IPS-NIHi7 (cell line): ENCODE results near the gene UBE3A.
"Not testable (repeated sequence)": the region's sequence is repeated elsewhere in the genome, so short reads cannot be mapped to it uniquely, and the experiment has no call there.

Source experiments
- DNase-seq: peaks from one replicate; pipeline ENCODE4 v3.0.0; 2012; ENCODE audit warnings: mixed read lengths; ENCODE audit errors: extremely low spot score

Gene UBE3A

DNA sequence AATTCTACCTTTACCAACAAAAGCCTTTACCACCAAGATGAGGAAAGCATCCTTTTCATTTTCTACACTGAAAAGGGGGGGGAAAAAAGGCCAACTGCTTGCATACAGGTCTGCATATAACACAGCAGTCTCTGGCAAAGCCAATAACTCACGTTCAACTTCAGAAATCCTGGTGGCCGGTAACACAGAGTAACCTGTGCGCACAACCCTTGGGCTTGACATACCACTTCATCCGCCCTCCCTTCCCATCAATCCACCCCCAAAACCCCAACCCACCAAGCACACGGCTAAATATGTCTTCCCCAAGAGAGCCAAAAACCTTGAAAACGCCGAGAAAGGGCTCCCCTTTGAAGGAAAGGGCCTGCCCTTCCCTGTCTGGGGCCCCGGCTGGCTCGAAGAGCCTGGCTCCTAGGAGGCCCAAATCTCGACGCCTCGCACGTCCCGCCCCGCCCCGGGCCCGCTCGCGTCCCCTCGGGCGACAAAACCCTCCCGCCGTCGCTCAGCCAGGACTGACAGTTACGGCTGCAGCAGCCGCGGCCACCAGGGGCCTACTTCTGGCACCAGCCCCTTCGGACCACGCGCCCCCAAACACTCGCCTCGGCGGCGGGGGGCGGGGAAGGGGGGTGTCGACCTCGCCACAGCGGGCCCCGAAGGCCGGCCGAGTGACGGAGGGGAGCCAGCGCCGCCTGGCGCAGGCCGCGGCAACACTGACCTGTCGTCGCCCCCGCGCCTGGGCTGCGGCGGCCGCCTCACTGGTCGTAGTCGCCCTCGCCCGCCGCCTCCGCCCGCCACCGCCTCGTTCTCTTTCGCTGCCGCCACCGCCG is 835 bp downstream of the UBE3A start:
- peak; percentile 53 for DNase-seq

DNA sequence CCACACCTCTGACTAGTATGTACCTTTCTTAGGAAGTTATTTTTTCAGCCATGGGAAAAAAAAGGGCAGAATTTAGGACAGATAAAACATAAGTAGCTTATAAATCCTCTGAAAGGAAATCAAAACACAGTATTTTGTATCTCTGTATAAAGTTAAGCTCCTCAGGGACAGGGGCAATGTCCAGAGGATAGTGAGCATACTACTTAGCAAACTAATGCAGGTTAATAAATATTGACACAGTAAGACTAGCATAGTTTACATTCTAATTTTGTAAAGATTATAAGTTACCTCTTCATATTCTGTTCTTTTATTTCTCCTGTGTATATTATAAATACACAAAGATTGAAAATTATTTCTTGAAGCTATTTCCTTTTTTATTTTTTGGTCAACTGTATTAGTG is 2.1 kb downstream of the UBE3A start:
- no peak for DNase-seq

DNA sequence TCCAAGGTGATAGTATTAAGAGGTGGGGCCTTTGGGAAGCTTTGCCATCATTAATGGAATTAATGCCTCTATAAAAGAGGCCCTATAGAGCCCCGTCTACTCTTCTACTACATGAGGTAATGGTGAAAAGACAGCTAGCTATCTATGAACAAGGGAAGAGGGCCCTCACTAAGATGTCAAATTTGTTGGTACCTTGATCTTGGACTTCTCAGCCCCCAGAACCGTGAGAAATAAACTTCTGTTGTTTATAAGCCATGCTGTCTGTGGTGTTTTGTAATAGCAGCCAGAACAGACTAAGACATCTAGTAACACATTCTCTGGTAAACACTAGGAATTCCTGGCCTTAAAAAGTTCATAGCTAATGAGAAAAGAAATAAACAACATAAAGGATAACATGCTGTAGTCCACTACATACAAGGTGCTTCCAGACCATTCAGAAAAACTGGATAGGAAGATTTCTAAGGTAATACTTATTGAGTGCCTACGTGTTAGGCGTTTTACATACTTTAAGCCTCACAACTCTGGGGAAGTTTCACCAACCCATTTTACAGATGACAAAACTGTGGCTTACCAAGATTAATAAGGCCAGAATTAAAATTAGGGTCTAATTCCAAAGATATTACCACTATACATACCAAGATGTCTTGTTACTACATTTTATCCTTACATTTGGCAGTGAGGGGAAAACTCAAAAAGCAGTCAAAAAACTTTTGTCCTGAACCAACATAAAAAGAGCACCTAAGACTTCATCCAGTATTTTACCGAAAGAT is 3.2 kb downstream of the UBE3A start:
- no peak for DNase-seq

DNA sequence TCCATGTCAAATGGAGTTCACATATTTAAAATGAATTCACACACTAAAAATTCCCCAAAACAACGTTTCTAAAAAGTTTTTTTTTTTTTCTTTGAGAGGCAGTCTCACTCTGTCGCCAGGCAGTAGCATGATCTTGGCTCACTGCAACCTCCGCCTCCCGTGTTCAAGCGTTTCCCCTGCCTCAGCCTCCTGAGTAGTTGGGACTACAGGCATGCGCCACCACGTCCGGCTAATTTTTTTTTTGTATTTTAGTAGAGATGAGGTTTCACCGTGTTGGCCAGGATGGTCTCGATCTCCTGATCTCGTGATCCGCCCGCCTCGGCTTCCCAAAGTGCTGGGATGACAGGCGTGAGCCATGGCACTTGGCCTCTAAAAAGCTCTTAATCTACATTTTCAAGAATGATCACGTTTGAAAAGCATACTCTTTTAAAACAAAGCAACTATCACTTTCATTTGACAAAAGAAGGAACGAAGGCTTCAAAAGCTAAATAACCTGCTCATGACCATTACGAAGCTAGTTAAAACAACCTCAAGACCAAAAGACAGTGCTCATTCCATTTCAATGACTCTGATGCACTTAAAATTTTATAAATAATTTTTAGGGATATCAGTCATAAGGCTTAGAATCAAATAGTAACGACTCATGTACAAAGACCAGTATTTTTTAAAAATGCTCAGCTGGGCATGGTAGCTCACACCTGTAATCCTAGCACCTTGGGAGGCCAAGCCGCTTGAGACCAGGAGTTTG is 5.5 kb downstream of the UBE3A start:
- DNase-seq, result no peak

DNA sequence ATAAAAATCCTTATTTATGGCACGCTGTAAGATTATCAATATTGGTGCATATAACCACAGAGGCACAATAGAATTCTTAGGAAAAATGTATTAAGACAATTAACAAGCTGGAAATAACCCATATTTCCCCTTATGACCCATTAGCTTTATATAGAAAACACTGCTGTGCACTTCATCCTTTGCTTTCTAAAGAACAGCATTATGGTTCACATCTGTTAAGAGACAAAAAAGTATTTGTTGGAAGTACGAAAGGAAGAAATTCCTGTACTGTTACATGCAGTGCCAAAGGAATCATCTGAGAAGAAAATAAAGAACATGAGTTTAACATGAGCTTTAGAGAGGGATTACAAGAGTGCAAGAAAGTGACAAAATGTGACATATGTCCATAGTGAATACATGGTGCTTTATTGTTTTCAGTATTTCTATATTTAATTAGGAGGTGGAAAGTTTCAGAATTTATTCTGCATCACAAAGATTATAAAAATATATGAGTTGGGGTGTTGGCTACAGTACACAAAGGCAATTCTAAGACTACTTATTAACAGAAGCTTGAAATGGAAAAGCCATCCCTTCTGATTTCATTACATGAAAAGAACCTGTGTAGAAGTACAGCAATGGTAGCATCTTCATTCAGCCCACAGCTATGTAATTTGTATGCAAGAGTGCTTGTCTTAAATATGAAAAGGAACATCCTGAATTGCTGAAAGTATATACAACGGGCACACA is 6.8 kb downstream of the UBE3A start:
- no peak for DNase-seq

DNA sequence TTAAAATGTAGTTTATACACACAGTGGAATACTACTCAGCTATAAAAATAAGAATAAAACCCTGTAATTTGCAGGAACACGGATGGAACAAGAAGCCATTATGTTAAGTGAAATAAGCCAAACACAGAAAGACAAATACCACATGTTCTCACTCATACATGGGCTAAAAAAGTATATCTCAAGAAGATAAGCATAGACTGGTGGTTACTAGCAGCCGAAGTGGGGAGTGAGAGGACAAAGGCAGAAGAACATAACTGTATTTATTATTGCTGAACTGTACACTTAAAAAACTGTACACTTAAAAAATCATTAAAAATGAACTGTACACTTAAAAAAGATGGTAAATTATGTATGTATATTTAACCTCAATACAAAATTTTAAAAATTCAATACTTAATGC is 11.0 kb downstream of the UBE3A start:
- DNase-seq, result no peak

DNA sequence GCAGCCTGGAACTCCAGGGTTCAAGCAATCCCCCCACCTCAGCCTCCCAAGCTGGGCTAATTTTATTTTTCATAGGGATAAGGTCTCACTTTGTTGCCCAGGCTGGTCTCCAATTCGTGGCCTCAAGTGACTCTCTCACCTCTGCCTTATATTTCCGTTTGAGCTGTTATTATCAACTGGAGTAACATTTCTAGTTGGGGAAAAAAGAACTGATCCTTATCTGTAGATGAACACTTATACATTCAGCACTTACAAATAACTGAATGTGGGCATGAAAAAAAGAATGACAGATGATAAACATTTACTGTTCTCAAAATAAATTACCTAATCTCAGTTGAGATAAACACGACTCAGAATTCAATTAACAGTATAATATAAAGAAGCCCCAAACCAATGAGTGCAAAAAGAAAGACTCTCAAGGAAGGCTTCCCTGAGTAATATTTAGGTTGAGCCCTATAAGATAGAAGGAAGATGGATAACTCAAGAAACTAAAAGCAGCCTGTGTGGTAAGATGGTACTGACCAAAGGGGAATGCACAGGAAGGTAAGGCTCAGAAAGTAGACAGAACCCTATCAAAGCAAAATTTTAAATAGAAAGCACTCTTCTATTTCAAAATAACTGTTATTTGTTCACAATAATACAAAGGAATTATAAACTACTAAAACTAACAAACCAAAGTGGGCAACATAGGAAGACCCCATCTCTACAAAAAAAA is 11.8 kb downstream of the UBE3A start:
- no peak for DNase-seq

DNA sequence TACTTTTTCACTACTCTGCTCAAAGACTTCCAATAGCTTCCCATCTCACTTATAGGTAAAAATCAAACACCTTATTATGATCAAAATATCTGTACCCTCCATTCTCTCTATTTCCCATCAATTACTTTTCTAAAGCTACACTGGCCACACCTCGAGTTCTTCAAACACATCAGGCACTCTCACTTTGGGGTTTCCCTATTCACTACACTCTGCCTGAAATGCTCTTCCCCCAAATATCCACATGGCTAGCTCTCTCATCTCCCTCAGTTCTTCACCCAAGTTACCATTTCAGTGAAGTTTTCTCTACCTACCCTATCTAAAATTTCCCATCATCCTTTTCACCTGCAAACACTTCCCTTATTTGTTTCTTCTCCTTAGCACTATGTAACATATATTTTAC is 14.8 kb downstream of the UBE3A start:
- no peak for DNase-seq

DNA sequence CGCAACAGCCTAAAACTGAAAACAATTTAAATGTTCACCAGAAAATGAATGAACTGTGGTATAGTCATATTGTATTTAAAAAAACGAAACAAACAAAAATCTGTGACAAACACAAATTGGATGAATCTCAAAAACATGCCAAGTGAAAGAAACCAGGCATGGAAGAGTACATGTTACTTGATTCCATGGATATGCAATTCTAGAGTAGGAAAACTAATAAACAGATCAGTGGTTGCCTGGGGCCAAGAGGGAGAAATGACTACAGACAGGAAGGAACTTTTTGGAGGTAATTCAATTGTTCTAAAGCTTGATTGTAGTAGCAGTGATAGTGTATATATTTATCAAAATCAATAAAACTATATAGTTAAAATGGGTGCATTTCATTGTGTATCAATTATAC is 16.8 kb downstream of the UBE3A start:
- no peak for DNase-seq

DNA sequence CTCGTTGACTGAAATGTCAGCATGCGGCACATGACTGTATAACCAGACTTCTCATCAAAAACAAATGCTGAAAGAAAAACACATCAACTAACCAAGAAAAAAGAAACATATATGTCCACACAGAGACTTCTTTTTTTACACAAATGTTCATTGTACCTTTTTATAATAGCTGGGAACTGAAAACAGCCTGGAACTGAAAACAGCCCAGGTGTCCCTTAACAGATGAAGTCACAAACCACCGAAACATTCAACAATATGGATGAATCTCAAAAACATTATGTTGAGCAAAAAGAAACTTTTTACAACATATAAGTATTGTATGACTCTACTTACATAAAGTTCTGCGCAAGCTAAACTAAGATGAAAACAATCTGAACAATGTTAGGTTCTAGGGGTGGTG is 20.6 kb downstream of the UBE3A start:
- DNase-seq, result no peak

DNA sequence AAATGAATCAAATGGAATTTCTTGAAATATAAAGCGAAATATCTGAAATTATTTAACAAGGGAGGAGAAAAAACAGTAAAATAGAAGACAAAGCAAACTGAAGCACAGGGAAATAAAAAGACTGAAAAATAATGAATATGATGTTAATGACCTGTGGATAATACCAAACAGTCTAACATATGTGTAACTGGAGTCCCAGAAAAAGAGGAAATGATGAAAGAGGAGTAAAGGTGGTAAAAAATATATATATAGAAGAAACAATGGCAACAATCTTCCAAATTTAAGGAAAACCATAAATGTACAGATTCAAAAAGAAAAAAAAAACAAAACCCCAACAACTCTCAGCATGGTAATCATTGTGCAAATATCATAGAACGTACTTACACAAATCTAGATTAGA is 21.2 kb downstream of the UBE3A start:
- DNase-seq, result no peak

DNA sequence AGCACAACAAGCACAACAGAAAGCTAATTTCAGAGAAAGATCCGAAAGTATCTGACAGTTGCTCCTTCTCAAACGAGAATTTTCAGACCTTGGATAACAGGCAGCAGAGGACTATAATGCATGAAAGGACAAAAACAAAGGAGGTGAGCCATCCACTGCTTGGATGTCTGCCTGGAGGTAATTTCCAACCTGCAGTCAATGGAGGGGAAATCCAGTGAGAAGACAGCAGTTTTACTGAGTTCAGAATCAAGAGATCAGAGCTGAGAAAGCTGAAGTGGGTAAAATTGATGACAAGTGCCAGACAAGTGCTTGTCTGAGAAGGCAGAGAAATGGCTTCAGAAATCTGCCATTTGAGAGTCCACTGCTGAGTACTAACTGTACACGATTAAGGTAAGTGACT is 22.1 kb downstream of the UBE3A start:
- no peak for DNase-seq

DNA sequence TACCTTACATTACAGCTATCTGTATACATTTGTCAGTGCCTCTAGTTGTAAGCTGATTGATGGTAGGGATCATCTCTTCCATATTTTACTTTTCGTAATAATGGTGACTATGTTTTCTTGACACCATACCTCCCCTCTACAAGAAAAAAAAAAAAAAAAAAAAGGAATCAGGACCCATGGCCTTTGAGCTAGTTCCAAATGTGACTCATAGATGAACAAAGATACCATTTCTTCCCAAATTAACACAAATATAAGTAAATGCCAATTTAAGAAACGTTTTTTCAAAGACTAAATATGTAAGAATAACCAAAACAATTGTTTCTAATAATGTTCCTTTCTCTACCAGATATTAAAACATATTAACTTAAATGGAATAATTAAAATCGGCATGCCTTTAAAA is 23.1 kb downstream of the UBE3A start:
- DNase-seq, result no peak

DNA sequence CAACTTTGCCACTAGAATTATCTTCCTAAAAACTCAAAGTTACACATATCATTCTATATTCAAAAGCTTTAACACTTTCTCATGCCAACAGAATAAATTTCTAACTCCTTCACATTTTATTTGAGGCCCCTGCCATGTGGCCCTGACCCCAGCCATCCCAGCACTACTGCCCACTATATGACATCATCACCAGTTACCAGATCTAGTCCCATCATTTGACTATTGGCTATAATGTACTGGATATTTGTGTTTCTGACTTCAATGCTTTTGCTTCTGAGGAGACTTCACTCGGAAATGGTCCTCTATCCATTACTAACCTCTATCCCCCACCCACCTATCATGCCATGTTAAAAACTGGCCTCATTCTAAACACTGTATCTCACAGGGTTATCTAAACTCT is 23.6 kb downstream of the UBE3A start:
- no peak for DNase-seq

DNA sequence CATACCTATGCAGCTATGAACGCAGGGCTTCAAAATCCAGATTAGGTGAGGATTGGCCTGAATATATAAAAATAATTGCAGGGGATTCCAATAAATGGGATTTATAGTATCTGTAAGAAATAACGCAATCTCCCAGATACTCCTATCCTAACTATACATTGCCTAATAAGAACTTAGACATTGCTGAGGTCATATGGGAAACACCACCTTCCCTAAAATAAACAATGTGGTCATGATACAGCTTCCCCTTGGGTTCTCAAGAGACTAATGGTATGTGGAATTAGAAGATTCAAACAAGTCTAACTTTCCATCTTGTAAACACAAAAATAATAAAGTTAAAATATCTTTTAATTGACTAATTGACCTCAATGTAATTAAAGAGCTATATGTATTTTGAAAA is 28.2 kb downstream of the UBE3A start:
- DNase-seq, result no peak

DNA sequence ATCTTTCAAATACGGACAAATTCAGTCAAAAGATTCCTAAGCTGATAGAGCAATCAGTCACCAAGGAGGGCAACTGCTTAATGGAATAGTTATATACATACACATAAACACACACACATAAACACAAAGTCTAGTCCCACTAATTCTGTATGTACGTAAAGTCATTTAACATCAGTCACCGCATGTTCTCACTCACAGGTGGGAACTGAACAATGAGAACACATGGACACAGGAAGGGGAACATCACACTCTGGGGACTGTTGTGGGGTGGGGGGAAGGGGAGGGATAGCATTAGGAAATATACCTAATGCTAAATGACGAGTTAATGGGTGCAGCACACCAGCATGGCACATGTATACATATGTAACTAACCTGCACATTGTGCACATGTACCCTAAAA is 29.1 kb downstream of the UBE3A start:
- DNase-seq, result not testable (repeated sequence)

DNA sequence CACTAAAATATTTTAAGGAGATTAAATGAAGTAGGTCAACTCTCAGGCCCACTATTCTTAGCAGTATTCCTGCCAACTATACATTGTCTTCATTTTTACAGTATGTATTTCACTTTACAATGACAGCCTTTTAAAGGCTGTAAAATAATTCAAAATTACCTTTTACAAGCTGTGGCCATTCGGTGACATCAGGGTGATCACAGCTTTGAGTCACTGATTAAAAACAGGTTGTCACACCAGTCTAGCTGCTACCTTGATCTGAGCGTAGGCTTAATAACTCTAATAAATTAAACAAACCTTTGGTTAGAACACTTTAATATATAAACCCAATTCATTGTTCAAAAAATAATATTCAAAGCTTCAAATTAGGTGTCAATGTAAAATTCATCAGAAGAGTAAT is 29.9 kb downstream of the UBE3A start:
- no peak for DNase-seq

DNA sequence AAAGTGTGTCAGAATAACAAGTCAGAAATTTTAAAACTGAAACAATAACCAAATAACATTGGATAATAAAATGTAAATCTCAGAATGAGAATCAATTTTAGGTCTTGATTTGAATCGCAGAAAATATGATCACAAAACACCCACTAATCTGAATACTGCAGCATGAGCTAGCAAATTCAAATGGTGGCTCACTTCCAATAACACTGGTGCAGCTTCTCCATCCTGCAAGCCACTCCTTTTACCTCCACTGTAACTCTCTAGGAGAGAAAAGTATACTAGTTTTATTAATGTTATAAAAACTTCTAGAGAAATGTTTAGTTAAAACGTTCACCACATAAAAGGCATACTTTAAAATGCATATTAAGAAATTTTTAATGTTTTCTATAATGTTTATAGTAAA is 30.4 kb downstream of the UBE3A start:
- DNase-seq, result no peak

DNA sequence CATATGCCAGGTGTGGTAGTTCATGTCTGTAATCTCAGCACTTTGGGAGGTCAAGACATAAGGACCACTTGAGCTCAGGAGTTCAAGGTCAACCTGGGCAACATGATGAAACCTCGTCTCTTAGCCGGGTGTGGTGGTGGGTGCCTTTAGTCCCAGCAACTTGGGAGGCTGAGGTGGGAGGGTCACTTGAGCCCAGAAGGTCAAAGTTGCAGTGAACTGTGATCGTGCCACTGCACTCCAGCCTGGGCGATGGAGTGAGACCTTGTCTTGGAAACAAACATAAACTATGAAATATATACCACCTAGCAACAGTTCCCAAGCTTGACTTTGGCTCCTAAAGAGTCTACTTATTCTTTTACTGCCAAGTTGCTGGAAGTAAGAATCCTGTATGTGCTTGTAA is 30.9 kb downstream of the UBE3A start:
- DNase-seq, result no peak

DNA sequence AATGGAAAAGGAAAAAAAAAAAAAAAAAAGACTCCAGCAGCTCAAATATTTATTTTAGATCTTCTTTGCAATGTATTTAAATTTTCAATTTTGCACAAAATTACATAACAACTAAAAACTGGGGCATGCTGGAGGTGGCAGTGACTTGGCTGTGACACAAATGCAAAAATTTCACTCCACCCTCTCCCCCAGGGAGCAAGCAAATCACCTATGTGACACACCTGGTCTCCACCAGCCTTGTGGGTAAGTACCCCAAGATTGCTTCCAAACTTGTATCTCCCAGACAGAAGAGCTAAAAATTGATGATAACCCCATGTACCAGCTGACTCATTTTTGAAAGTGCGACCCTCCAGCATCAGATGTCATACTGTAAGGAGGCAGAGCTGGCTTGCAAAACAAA is 32.0 kb downstream of the UBE3A start:
- no peak for DNase-seq

DNA sequence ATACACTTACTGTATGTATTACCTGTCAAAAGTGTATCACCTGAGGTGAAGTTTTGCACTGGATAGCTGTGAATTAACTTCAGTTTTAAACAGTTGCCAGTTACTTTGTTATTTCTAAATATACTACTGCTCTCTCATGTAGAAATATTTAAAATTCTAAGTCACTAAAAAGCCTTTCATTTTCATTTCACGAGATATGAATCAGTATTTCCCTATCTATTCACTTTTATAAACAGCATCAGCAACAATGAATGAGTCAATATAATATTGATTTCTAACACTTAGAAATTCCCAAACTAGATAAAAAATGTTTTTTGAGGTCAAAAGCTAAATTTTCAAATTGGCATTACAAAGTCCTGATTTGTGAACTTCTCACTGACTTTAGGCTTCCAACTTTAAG is 32.6 kb downstream of the UBE3A start:
- no peak for DNase-seq
